Central memory CD8-positive, alpha-beta T cell (primary cell): Measurements from ENCODE around the gene MED17.

Experiments
- ATAC-seq: fragments of 150-1000 bp; cut with Tn5 transposase; replicated peaks from 2 replicates; pipeline ENCODE4 v1.10.0; 2022; ENCODE audit warnings: mild to moderate bottlenecking, moderate FRiP score, moderate number of reproducible peaks; ENCODE audit not compliant: poor library complexity, severe bottlenecking; ENCODE audit errors: extremely low read depth
- DNase-seq, 2 donors: peaks; one replicate each; pipeline ENCODE4 v3.0.0; 2021; ENCODE audit warnings: low spot score in 2 of 2
- H3K27ac Mint-ChIP-seq: one replicate; pipeline ENCODE4 v1.8.0; 2022; ENCODE audit warnings: low read depth, mild to moderate bottlenecking, moderate library complexity, mixed read lengths
- H3K27me3 Mint-ChIP-seq: one replicate; pipeline ENCODE4 v1.8.0; 2022; ENCODE audit warnings: mixed read lengths
- H3K36me3 Mint-ChIP-seq: one replicate; pipeline ENCODE4 v1.8.0; 2022; ENCODE audit warnings: mild to moderate bottlenecking, moderate library complexity, mixed read lengths; ENCODE audit not compliant: insufficient read depth
- H3K4me1 Mint-ChIP-seq: one replicate; pipeline ENCODE4 v1.8.0; 2022; ENCODE audit warnings: mixed read lengths
- H3K4me3 Mint-ChIP-seq: one replicate; pipeline ENCODE4 v1.8.0; 2022; ENCODE audit warnings: mild to moderate bottlenecking, moderate library complexity, mixed read lengths
- H3K9me3 Mint-ChIP-seq: one replicate; pipeline ENCODE4 v1.8.0; 2022; ENCODE audit warnings: mixed read lengths

Gene MED17

DNA sequence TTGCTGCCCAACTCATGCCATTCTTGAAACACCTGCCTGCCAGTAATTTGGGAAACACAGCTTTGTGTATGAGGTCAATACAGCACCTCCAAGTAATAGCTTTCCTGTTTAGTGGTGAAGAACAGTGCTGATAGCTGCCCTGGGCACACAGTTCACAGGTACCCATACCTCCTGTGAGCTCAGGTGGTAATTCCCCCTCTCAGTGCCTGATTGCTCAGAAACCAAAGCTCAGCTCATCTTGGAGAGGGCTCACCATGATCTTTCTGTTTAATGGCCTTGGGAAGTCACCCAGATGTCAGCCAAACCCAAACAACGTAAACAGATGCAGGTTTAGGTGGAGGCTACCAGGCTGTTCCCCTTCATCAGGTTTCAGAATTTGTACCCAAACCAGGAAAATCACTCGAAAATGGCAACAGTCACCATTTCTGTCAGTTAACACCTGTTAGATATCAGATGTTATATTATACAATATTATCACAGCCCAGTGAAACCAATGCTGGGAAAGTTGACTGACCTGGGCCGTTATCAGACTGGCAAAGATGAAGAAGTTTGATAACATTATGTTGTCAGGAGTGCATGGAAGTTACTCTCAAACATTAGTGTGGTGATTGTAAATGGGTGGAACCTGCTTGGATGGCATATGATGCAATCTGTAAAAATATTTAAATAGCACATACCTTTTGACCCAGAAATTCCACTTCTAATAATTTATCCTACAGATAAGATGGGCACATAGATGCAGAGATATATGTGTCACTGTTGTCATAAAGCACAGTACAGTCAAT lies 47.5 kb downstream of the MED17 start:
- H3K27me3 Mint-ChIP-seq = peaks cover 15% of the 10 kb centered on the region
- no peaks in the 10 kb centered on the region for H3K9me3 Mint-ChIP-seq
- H3K27ac Mint-ChIP-seq = no peak overlapping the region
- H3K4me3 Mint-ChIP-seq = no peak overlapping the region
- no peaks in the 10 kb centered on the region for H3K4me1 Mint-ChIP-seq
- ATAC-seq (no peak), DNase-seq (no peak)
- H3K36me3 Mint-ChIP-seq = no peaks in the 10 kb centered on the region

DNA sequence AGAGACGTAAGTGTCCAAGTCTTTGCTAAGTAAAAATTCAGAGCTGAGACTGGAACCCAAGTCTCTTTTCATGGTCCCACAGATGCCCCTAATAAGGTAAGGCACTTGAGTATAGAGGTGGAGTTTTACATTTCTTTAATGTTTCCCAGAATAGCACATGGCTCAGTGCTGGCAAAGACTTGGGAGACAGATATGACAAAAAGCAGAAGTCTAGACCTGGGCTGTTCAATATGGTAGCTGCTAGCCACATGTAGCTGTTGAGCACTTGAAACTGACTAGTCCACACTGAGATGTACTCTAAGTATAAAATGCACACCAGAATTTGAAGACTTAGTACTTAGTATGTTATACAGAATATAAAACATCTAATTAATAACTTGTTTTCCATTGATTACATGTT lies 48.7 kb downstream of the MED17 start:
- no peaks in the 10 kb centered on the region for H3K4me1 Mint-ChIP-seq
- DNase-seq = no peak

DNA sequence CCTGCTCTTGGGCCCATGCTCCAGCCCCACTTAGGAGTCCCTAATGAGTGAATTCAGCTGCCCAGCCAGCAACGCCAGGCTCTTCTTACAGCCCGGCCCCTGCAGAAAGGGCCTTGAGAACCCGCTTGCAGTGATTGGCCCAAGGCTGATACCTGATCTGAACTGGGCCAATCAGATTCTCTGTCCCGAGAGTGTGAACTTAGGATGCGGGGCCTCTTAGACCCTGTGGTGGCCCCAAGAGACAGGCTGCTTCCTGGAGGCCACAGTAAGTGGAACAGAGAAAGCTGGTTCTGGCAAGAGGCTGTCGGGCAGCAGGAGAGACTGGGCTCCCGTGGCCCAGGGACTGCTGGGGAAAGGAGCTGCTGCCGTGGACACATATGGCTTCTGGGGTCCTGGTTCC lies 54.9 kb downstream of the MED17 start:
- H3K4me1 Mint-ChIP-seq = no peaks in the 10 kb centered on the region
- no peak for ATAC-seq
- H3K27ac Mint-ChIP-seq = no peak overlapping the region
- DNase-seq = no peak
- no peaks in the 10 kb centered on the region for H3K9me3 Mint-ChIP-seq
- H3K4me3 Mint-ChIP-seq = no peak overlapping the region
- H3K36me3 Mint-ChIP-seq = no peaks in the 10 kb centered on the region
- H3K27me3 Mint-ChIP-seq = no peaks in the 10 kb centered on the region

More for the DNA sequence above, 48.7 kb downstream of the MED17 start:
- H3K36me3 Mint-ChIP-seq = no peaks in the 10 kb centered on the region
- ATAC-seq = no peak
- no peak overlapping the region for H3K4me3 Mint-ChIP-seq
- H3K27ac Mint-ChIP-seq = no peak overlapping the region
- no peaks in the 10 kb centered on the region for H3K9me3 Mint-ChIP-seq
- H3K27me3 Mint-ChIP-seq = peaks cover 15% of the 10 kb centered on the region

DNA sequence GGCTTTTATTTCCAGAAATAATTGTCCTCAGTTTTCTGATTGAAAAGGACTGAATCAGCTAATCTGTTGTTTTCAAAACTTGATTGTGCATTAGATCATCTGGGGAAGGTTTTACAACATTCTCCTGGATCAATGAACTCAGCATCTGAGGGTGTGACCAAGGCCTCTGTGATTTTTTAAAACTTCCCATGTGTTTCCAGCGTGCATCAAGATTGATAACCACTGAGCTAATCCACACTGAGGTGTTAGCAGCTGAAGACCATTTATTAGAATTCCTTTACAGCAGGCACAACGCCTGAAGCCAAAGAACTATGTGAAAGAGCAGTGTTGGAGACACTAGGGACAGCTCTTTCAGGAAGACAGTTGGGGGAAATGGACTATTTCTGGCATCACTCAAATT lies 56.1 kb downstream of the MED17 start:
- no peaks in the 10 kb centered on the region for H3K36me3 Mint-ChIP-seq
- no peak overlapping the region for H3K4me3 Mint-ChIP-seq
- H3K27me3 Mint-ChIP-seq = no peaks in the 10 kb centered on the region
- DNase-seq (no peak), ATAC-seq (no peak)
- H3K4me1 Mint-ChIP-seq = no peaks in the 10 kb centered on the region
- H3K9me3 Mint-ChIP-seq = no peaks in the 10 kb centered on the region
- H3K27ac Mint-ChIP-seq = no peak overlapping the region

DNA sequence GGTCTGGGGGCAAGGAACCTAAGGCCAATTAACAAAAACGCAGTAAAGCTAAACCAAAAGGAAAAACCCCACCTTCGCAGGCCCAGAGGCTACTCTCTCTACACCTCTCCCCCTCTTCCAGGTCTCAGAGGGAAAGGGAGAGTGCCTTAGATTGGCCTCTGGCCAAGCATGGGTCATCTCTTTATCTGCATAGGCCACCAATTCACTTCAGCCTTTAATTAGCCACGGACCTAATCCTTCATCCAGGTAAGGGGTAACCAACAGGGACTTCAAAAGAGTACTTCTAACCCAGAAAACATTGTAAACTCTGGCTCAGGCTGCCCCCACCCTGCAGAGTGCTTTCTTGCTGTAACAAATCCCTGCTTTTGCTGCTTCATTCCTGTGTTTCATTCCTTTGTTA lies 56.9 kb downstream of the MED17 start:
- Mint-ChIP-seq H3K27me3 (no peaks in the 10 kb centered on the region), H3K9me3 (no peaks in the 10 kb centered on the region), H3K27ac (no peak overlapping the region), H3K4me3 (no peak overlapping the region), H3K36me3 (no peaks in the 10 kb centered on the region), H3K4me1 (no peaks in the 10 kb centered on the region)
- no peak for DNase-seq
- ATAC-seq = no peak

DNA sequence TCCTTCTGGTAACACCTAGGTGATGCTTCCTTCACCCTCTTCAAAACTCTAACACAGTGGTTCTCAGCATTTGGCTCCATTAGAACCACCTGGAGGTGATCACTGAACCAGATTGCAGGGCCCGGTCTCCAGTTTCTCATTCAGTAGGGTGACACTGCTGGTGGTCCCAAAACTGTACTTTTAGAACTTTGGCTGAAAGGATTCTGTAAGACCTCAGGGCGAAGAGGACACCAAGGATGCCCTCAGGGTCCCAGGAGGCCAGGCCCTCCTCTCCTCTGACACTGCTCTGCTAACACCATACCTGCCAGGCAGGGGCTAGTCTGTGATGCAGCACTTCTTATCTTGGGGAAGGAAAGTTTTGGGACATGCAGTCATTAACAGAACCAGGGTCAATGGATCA lies 57.4 kb downstream of the MED17 start:
- no peaks in the 10 kb centered on the region for H3K9me3 Mint-ChIP-seq
- no peak overlapping the region for H3K27ac Mint-ChIP-seq
- no peaks in the 10 kb centered on the region for H3K27me3 Mint-ChIP-seq

DNA sequence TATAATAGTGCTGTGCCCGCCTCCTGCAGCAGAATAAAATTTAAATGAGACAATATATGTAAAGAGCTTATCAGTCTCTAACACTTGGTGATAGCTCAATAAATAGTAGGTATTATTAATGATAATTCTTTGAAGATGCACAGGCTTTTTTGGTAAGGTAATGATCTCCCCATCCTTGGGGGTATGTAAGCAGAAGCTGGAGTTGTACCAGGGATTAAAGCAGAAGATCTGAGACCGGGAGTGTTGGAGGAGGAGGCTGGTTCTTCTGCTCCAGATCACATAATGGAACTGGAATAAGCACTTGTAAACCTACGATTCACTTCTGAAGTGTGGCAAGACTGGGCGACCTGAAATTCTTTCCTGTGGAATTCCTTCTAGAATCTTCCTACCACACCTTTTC lies 58.0 kb downstream of the MED17 start:
- H3K4me3 Mint-ChIP-seq = no peak overlapping the region
- no peaks in the 10 kb centered on the region for H3K27me3 Mint-ChIP-seq
- no peak for DNase-seq

More for the DNA sequence above, 57.4 kb downstream of the MED17 start:
- Mint-ChIP-seq H3K4me3 (no peak overlapping the region), H3K36me3 (no peaks in the 10 kb centered on the region), H3K4me1 (no peaks in the 10 kb centered on the region)
- no peak for ATAC-seq
- no peak for DNase-seq

DNA sequence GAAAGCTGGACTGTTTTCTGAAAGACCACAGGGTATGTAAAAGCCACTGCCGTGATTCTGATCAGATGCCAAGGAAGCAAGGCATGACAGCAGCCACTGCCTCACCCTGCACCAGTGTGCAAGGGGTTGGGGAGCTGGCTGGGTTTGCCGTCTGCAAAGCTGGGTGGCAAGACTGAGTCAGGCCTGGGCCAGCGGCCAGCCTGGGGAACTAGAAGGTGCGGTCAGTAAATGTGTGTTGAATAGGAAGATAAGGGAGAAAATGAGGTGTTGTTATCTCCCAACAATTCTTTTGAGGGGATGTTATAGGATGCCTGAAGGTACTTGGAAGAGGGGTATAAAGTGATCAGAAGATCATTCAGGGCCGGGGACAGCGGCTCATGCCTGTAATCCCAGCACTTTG lies 58.4 kb downstream of the MED17 start:
- Mint-ChIP-seq H3K4me3 (no peak overlapping the region), H3K9me3 (no peaks in the 10 kb centered on the region), H3K4me1 (no peaks in the 10 kb centered on the region), H3K36me3 (no peaks in the 10 kb centered on the region), H3K27me3 (no peaks in the 10 kb centered on the region), H3K27ac (no peak overlapping the region)
- DNase-seq (no peak), ATAC-seq (no peak)

More for the DNA sequence above, 58.0 kb downstream of the MED17 start:
- ATAC-seq = no peak
- no peaks in the 10 kb centered on the region for H3K4me1 Mint-ChIP-seq
- H3K9me3 Mint-ChIP-seq = no peaks in the 10 kb centered on the region
- no peak overlapping the region for H3K27ac Mint-ChIP-seq
- H3K36me3 Mint-ChIP-seq = no peaks in the 10 kb centered on the region

DNA sequence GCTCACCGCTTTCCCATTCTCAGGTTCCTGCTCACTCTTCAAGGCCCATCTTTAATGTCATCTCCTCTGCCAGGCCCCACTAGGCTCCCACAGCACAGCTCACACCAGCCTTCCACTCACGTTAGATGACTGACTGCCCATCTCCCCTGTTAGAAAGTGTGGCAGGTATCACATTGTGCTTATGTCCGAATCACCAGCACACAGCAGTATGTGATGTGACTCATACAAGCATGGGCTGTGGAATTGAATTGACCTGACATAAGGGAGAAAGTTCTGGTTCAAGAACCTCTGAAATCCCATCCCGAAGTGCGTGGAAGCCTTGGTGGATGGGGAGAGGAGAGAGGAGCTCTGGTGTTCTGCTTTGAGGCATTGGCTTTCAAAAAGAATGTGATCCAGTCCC lies 59.8 kb downstream of the MED17 start:
- Mint-ChIP-seq H3K9me3 (no peaks in the 10 kb centered on the region), H3K36me3 (no peaks in the 10 kb centered on the region), H3K27me3 (peaks cover 1% of the 10 kb centered on the region), H3K4me3 (no peak overlapping the region), H3K4me1 (no peaks in the 10 kb centered on the region), H3K27ac (no peak overlapping the region)
- no peak for ATAC-seq
- DNase-seq = no peak

DNA sequence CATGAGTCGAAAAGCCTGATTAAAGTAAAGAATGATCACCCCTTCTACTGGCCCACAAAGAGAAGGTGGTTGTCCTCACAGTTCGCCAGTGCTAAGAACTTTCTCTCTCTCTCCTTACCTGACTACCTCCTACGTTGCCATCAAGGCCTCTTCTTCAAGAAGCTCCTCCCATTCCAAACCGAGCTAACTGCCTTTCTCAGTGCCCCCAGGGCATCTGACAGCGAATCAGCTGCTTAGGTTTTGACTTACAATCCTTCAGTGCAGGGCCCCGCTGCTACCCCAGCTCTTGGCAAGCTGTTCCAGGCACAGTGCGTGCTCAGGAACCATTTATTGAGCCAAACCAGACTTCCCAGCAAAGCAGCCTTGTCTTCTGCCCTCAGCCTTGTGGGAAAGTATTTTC lies 60.5 kb downstream of the MED17 start:
- Mint-ChIP-seq H3K36me3 (no peaks in the 10 kb centered on the region), H3K27ac (no peak overlapping the region), H3K4me1 (no peaks in the 10 kb centered on the region), H3K27me3 (peaks cover 8% of the 10 kb centered on the region), H3K4me3 (no peak overlapping the region), H3K9me3 (no peaks in the 10 kb centered on the region)
- DNase-seq (no peak), ATAC-seq (no peak)

DNA sequence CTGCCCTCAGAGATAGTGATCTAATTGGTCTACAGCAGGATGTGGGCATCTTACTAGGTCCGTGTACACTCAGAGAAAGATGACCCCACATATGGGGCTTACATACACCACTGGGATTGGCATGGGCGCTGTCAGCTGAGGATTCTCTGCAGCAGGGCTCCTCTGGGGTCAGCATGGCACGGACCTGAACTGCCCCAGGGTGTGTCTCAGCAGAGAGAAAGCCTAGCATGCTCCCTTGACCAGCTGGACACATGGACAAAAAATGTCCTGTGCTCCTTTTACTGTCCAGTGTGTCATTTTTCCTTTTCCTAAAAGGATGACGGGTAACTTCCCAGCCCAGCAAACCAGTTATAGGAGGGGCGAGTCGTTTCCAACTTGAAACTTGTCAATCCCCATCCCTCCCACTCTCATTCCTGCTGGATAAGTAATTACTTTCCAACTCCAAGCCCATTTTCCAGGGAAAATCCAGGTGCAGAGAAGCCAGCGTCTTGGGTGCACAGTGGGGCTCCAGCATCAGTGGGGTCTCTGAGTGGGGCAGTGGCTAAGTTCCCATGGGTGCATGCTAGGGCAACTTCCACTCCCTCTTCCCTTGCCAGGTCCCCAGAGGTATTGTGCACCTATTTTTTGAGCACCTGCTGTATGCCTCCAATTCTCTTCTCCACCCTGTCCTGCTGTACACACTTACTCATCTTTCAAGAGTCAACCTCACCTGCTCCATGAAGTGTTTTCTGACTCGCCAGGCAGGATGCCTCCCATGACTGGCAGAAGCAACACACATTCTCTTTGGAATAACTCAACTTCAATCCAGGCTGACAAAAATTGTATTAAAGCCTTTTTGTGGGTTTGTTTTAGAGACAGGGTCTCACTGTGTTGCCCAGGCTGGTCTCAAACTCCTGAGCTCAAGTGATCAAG lies 61.4 kb downstream of the MED17 start:
- no peak overlapping the region for H3K4me3 Mint-ChIP-seq
- no peak for DNase-seq
- no peaks in the 10 kb centered on the region for H3K4me1 Mint-ChIP-seq
- no peaks in the 10 kb centered on the region for H3K36me3 Mint-ChIP-seq
- H3K9me3 Mint-ChIP-seq = no peaks in the 10 kb centered on the region
- H3K27ac Mint-ChIP-seq = no peak overlapping the region
- no peak for ATAC-seq
- H3K27me3 Mint-ChIP-seq = peaks cover 11% of the 10 kb centered on the region

DNA sequence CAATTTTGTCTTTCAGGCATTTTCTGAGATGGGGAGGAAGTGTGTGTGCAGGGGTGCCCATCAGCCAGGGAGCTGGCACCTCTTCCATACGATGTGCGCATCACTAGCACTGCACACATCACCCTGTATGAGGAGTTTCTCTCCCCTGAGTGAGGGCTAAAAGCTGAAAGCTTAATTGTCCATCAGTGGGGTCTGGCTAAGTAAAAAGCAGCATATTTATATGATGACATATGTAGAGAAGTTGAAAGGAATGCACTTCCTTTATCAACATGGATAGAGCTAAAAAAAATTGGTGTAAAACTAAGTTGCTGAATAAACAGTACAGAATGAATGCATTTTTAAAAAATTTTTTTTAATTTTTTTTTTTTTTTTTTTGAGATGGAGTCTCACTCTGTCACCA lies 62.3 kb downstream of the MED17 start:
- Mint-ChIP-seq H3K27me3 (peaks cover 11% of the 10 kb centered on the region), H3K9me3 (no peaks in the 10 kb centered on the region), H3K4me1 (no peaks in the 10 kb centered on the region), H3K4me3 (no peak overlapping the region), H3K27ac (no peak overlapping the region), H3K36me3 (no peaks in the 10 kb centered on the region)
- no peak for ATAC-seq
- no peak for DNase-seq

DNA sequence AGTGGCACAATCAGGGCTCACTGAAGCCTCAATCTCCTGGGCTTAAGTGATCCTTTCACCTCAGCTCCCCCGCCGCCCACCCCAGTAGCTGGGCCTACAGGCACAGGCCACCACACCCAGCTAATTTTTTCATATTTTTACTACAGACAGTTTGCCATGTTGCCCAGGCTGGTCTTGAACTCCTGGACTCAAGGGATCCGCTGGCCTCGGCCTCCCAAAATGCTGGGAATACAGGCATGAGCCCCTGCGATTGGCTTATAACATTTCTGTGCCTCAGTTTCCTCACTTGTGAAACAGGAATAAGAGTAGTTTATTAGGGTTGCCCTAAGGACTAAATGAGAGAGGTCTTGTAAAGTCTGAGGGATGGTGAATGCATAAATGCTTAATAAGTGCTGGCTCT lies 65.1 kb downstream of the MED17 start:
- Mint-ChIP-seq H3K27ac (no peak overlapping the region), H3K27me3 (peaks cover 11% of the 10 kb centered on the region), H3K36me3 (no peaks in the 10 kb centered on the region), H3K9me3 (no peaks in the 10 kb centered on the region), H3K4me1 (no peaks in the 10 kb centered on the region), H3K4me3 (no peak overlapping the region)
- no peak for DNase-seq
- ATAC-seq = no peak
